Gastroesophageal sphincter (tissue), 4 donors: Measurements from ENCODE around the gene ZNRF3. TPM values are rescaled to one million over a fixed set of nuclear protein-coding genes. Genes with fewer than 3 reads are reported as not detected.

Experiments used
- ATAC-seq: fragments of 150-250 bp; one replicate; pipeline ENCODE4 v1.9.1; 2016; ENCODE audit warnings: mild to moderate bottlenecking, moderate library complexity
- H3K27ac ChIP-seq, 4 donors: fragments of 200-600 bp; sonication (generic) in 3 of 4; 1 replicate in 3 of 4; 2 replicates in 1 of 4; pipeline ENCODE4 v1.5.1; 2016 to 2019
- H3K27me3 ChIP-seq: fragments of 200-600 bp; sonication (generic); one replicate; pipeline ENCODE4 v1.5.1; 2019
- H3K36me3 ChIP-seq, 2 donors: fragments of 200-600 bp; sonication (generic); one replicate each; pipeline ENCODE4 v1.5.1; 2019; ENCODE audit warnings: control low read depth in 1 of 2
- H3K4me1 ChIP-seq, 3 donors: fragments of 200-600 bp; sonication (generic); 1 replicate in 2 of 3; 2 replicates in 1 of 3; pipeline ENCODE4 v1.5.1; 2016 to 2019; ENCODE audit warnings: control low read depth in 2 of 3
- H3K4me3 ChIP-seq, 2 donors: fragments of 200-600 bp; sonication (generic); one replicate each; pipeline ENCODE4 v1.5.1; 2019; ENCODE audit warnings: mild to moderate bottlenecking in 1 of 2, moderate library complexity in 1 of 2
- H3K9me3 ChIP-seq, 3 donors: fragments of 200-600 bp; sonication (generic); one replicate each; pipeline ENCODE4 v1.5.1; 2017 to 2019; ENCODE audit warnings: control low read depth in 2 of 3
- EP300 ChIP-seq: sonication (generic); formaldehyde crosslinking; IDR thresholded peaks from one replicate; pipeline ENCODE4 v1.6.1; 2017; ENCODE audit warnings: antibody characterized with exemption, mild to moderate bottlenecking
- POLR2A ChIP-seq, 2 donors: fragments of 450-650 bp; IDR thresholded peaks; one replicate each; pipeline ENCODE4 v1.6.1; 2017; ENCODE audit warnings: antibody characterized with exemption in 2 of 2, mild to moderate bottlenecking in 2 of 2, moderate library complexity in 1 of 2
- POLR2AphosphoS5 ChIP-seq: sonication (generic); formaldehyde crosslinking; IDR thresholded peaks from one replicate; pipeline ENCODE4 v1.6.1; 2017; ENCODE audit warnings: antibody characterized with exemption
- WGBS, 2 donors: methylation state at CpG; one replicate each; pipeline ENCODE4 v1.1.5; 2018; ENCODE audit warnings: low coverage in 1 of 2; 5-methylcytosine and 5-hydroxymethylcytosine counted together
- total RNA-seq, 4 donors: library from RNA; depleted of rRNA; stranded (reverse); fragments of >200 nt; gene quantifications; one replicate each; pipeline ENCODE4 v1.1.0, GENCODE V29; 2016
- TF ChIP-seq, protein P1 (sequence below), 4 experiments: fragments of 200-600 bp in 2 of 4; fragments of 450-650 bp in 2 of 4; sonication (generic) in 1 of 4; IDR thresholded peaks; one replicate each; pipeline ENCODE4 v1.5.1; 2017 to 2019; ENCODE audit warnings: antibody characterized with exemption in 4 of 4, mild to moderate bottlenecking in 2 of 4, moderate library complexity in 2 of 4

The ZNRF3 gene
- total RNA-seq, 4 donors from 2014 or later = 14.8 to 27.7 (median 19.8) TPM

DNA sequence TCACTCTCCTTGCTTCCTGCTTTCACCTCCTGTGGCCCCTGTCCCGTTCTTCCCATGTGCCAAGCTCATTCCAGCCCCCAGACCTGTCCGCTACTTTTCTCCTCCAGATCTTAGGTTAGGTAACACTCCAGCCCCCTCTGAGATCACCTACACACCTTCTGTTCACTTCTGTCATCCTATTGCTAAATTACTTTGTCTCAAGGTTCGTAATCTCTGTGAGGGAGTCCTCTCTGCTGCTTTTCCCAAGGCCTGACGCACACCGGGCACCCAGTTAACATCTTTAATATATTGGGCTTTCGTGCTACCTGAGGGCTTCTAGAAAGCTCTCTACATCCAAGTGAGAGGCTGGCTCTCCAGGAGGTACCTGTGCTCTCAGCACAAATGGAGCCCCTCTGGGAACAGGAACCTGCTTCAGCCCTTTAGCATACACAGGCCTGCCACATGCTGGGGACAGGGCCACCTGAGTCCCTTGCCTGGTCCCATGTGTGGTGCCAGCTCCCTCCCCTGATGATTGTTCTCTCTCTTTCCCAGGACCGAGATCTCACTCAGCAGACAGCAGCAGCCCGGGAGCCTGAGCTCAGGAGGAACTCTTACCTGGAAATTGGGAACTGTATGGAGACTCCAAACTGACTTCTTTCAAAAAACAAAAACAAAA lies 169.8 kb downstream of the ZNRF3 start:
- WGBS, 2 donors = 93 to 95% methylated on average over 5 to 6 of the region's 8 CpGs
- no peak for TF ChIP-seq EP300
- no peak for TF ChIP-seq POLR2AphosphoS5
- TF ChIP-seq POLR2A (IDR thresholded peaks at IDR 0.05) = no peak
- TF ChIP-seq, protein P1, sequence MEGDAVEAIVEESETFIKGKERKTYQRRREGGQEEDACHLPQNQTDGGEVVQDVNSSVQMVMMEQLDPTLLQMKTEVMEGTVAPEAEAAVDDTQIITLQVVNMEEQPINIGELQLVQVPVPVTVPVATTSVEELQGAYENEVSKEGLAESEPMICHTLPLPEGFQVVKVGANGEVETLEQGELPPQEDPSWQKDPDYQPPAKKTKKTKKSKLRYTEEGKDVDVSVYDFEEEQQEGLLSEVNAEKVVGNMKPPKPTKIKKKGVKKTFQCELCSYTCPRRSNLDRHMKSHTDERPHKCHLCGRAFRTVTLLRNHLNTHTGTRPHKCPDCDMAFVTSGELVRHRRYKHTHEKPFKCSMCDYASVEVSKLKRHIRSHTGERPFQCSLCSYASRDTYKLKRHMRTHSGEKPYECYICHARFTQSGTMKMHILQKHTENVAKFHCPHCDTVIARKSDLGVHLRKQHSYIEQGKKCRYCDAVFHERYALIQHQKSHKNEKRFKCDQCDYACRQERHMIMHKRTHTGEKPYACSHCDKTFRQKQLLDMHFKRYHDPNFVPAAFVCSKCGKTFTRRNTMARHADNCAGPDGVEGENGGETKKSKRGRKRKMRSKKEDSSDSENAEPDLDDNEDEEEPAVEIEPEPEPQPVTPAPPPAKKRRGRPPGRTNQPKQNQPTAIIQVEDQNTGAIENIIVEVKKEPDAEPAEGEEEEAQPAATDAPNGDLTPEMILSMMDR (IDR thresholded peaks at IDR 0.05) = no peak
- ATAC-seq = no peak
- Histone ChIP-seq H3K4me1 (no peaks in the 10 kb centered on the region), H3K4me3 (no peak overlapping the region), H3K36me3 (peaks cover 0 to 33% of the 10 kb centered on the region in 2 donors), H3K27ac (no peak overlapping the region), H3K27me3 (no peaks in the 10 kb centered on the region), H3K9me3 (no peaks in the 10 kb centered on the region)

DNA sequence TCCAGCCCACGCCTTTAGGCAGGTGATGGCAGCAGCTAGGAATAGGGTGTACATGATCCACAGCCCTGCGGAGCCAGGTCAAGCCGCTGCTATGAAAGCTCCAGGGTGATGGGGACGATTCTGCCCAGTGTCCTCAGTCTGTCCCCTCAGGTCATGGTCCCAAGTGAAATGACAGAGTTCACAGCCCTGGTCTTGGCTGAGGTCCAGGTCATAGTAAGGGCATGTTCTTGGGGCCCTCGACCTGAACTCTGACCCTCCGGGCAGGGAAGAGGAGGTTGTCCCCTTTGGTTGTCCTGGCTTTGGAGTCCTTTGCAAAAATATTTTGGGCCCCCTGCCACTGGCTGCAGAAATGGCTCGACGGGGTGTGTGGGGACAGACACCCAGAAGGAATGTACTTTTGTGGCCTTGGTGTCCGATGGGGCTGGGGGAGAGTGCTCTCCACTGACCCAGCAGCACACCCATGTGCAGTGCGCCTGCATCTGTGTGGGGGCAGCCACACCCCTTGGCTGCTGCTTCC lies 170.9 kb downstream of the ZNRF3 start:
- H3K4me3 ChIP-seq = no peak overlapping the region
- H3K4me1 ChIP-seq = no peaks in the 10 kb centered on the region
- no peaks in the 10 kb centered on the region for H3K27me3 ChIP-seq
- TF ChIP-seq EP300 = no peak
- TF ChIP-seq POLR2AphosphoS5 = no peak
- no peak for TF ChIP-seq POLR2A (IDR thresholded peaks at IDR 0.05)
- TF ChIP-seq, protein P1 (IDR thresholded peaks at IDR 0.05) = no peak
- no peak overlapping the region for H3K27ac ChIP-seq
- no peaks in the 10 kb centered on the region for H3K9me3 ChIP-seq
- H3K36me3 ChIP-seq = peaks cover 0 to 22% of the 10 kb centered on the region in 2 donors
- WGBS, 2 donors = 100% methylated on average over 2 of the region's 10 CpGs; no CpG with 5 or more reads in 1 of the 2 donors
- no peak for ATAC-seq

DNA sequence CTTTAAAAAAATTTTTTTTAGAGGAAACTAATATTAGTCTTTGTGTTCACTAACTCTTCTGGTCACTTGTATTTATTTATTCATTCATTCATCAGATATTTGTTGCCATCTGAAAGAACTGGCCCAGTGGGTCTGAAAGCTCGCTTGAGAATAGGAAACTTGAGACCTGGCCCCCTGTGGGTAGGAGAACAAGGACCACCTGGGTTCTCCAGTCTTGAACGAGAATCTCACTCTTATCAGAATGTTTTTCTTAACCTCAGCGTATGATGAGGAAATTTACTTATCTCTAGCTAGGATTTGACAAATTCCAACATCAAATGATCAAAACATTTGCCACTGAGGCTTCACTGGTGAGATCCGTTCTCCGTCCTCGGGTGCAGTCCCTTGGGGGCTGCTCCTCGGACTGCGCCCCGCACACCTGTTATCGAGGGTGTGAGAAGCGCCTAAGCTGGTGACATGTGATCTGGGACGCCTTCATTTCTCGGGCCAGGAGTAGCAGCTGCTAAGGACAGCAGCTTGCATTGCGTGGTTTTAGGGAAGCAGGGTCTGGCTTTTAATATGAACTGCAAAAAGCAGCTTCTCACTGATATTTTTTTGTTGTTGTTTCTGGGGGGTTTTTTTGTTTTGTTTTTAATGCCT lies 171.9 kb downstream of the ZNRF3 start:
- TF ChIP-seq POLR2AphosphoS5 (no peak), POLR2A (IDR thresholded peaks at IDR 0.05) (no peak), EP300 (no peak)
- TF ChIP-seq, protein P1 (IDR thresholded peaks at IDR 0.05) = no peak
- no peak for ATAC-seq
- Histone ChIP-seq H3K4me1 (no peaks in the 10 kb centered on the region), H3K27ac (no peak overlapping the region), H3K9me3 (no peaks in the 10 kb centered on the region), H3K27me3 (no peaks in the 10 kb centered on the region), H3K36me3 (peaks cover 0 to 12% of the 10 kb centered on the region in 2 donors), H3K4me3 (no peak overlapping the region)
- WGBS, 2 donors = 79 to 91% methylated on average over 5 to 11 of the region's 14 CpGs

DNA sequence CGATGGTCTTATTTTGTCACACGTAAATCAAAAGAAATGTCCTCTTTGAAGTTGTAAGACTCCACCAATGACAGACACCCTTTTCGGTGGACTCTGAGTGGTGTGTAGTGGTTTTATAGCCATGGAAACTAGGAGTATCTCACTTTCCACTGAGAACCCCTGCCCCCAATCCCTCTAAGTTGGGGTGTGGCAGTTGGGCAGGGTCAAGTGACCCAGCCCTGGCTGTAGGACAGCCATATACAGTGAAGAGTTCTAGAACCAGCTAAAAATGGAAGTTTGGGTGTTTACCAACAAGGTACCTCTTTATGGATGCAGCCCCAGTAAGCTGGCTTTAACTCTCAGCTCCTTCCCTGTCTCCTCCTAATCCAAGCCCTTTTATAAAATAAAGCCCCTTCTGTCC lies 173.1 kb downstream of the ZNRF3 start:
- no peak overlapping the region for H3K4me3 ChIP-seq
- H3K27ac ChIP-seq = no peak overlapping the region
- ATAC-seq = no peak
- TF ChIP-seq EP300 (no peak), POLR2AphosphoS5 (no peak), POLR2A (IDR thresholded peaks at IDR 0.05) (no peak)
- TF ChIP-seq, protein P1 (IDR thresholded peaks at IDR 0.05) = no peak
- H3K36me3 ChIP-seq = peaks cover 0 to under 1% of the 10 kb centered on the region in 2 donors
- H3K9me3 ChIP-seq = no peaks in the 10 kb centered on the region
- WGBS, 2 donors = 94% methylated on average over 2 of the region's 3 CpGs; no CpG with 5 or more reads in 1 of the 2 donors
- no peaks in the 10 kb centered on the region for H3K27me3 ChIP-seq
- no peaks in the 10 kb centered on the region for H3K4me1 ChIP-seq
